Measurements from ENCODE around the gene RAB24.
"Not testable (repeated sequence)": the region's sequence is repeated elsewhere in the genome, so short reads cannot be mapped to it uniquely, and the experiment has no call there.

The RAB24 gene

DNA sequence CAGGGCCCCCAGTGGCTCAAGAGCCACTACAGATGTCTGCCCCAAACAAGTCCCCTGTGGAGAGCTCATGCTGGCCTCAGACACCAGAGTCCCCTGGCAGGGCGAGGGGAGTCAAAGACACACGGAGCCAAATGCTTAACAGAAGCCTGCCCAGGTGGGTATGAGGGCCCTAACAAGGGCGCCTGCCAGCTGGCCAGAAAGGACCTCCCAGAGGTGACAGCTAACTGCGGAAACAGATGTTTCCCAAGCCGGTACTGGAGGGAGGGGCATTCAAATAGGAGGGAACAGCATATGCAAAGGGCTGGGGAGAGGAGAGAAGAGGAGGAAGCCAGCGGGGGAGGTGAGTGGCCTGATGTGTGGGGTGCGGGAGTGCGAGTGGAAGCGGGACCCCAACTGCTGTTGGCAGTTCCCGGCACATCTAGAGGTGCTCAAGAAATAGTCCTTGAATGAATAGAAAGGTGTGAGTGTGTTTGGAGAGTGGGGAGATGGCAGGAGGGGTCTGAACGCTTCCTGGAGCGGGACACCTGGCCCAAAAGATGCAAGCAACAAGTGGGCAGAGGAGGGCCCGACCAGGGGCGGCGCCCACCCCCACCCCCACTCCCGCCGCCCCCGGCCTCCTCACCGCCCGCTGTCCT is 7.4 kb upstream of the RAB24 start:
- peak; percentile 32 to 35 for DNase-seq (ENCODE audit: low read depth in 2 of 2)
- peak overlapping the region; percentile 57 to 68 for H3K4me3 ChIP-seq (replicated peaks in 1 of 2; ENCODE audit: low read depth in 2 of 2, low read length in 2 of 2)

DNA sequence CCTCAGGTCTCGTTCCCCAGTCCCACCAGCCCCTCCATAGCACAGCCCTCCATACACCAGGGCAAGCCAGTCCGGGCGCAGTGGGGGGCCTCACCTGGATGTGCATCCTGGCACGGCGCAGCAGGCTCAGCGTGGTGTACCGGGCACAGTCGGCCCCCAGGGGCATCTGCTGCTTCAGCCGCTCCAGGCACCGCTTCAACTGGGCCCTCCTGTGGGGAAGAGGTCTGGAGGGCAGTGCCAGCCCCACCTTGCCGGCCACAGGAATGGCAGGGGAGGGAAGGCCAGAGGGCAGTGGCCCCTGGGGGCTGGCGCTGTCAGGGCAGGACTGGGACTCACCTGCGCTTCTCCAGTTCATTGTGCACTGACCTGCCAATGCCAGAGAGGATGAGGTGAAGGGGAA is 6.8 kb upstream of the RAB24 start:
- TF ChIP-seq, protein P1, sequence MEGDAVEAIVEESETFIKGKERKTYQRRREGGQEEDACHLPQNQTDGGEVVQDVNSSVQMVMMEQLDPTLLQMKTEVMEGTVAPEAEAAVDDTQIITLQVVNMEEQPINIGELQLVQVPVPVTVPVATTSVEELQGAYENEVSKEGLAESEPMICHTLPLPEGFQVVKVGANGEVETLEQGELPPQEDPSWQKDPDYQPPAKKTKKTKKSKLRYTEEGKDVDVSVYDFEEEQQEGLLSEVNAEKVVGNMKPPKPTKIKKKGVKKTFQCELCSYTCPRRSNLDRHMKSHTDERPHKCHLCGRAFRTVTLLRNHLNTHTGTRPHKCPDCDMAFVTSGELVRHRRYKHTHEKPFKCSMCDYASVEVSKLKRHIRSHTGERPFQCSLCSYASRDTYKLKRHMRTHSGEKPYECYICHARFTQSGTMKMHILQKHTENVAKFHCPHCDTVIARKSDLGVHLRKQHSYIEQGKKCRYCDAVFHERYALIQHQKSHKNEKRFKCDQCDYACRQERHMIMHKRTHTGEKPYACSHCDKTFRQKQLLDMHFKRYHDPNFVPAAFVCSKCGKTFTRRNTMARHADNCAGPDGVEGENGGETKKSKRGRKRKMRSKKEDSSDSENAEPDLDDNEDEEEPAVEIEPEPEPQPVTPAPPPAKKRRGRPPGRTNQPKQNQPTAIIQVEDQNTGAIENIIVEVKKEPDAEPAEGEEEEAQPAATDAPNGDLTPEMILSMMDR (IDR thresholded peaks at IDR 0.05; ENCODE audit: low read depth, low read length): no peak
- no peak for DNase-seq (ENCODE audit: low read depth in 2 of 2)
- H3K4me3 ChIP-seq (replicated peaks in 1 of 2; ENCODE audit: low read depth in 2 of 2, low read length in 2 of 2): peak overlapping the region in 1 of 2 donors; percentile 57

More for the DNA sequence above, 7.4 kb upstream of the RAB24 start:
- TF ChIP-seq, protein P1 (IDR thresholded peaks at IDR 0.05; ENCODE audit: low read depth, low read length): no peak

DNA sequence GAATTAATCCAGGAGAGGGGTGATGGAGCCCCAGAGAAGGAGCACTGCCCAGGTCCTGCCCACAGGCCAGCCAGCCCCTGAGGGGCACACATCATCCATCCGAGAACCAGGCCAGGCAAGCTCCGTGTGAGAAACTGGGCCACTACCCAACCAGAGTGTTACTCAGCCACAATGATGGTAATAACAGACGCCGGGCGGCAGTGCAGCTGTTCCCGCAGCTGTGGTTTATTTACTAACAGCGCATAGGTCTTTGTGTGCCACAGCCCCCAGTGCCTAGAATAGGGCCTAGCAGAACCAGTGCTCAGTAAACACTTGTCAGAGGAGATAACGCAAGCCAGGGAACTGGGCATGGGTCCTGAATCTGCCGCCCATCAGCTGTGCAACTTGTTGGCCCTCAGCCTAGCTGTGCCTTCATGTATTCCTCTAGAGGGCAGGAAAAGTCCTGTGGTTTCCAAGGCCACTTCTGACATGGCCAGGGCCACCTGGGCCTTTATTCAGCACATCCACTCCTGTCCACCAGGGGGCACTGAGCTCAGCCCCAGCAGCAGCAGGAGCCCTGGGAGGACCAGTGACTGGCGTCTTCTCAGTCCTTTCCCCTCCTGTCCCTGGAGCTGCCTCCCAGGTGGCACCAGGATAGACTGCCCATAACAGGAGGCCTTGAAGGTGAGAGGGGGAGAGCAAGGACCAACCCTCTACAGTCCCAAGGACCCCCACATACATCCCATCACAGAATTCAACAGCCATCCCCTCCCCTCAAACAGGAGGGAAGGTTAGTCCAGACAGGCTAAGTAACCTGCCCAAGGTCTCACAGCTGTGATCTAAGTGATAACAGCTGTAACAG is 6.1 kb upstream of the RAB24 start:
- no peak overlapping the region for H3K4me3 ChIP-seq (replicated peaks in 1 of 2; ENCODE audit: low read depth in 2 of 2, low read length in 2 of 2)
- DNase-seq (ENCODE audit: low read depth in 2 of 2): peak; percentile 75 to 77
- TF ChIP-seq, protein P1 (IDR thresholded peaks at IDR 0.05; ENCODE audit: low read depth, low read length): peak; percentile 93

DNA sequence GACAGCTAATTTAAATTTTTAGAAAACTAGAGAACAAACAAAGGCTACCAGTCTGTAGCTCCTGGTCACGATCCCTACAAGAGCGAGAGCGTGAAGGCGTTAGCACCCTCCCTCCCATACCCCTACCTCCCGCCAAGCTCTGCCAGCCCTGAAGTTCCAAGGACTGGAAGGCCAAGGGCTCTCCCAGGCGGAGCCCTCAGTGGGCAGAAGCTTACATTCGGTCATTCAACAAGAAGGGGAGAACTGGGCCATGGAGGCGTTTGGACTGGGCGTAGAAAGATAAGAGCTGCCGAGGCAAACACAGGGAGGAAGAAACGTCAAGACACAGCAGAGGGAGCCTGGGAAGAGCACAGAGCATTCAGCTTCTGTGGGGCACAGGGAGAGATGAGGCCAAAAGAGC is 5.2 kb upstream of the RAB24 start:
- DNase-seq (ENCODE audit: low read depth in 2 of 2): no peak
- H3K4me3 ChIP-seq (replicated peaks in 1 of 2; ENCODE audit: low read depth in 2 of 2, low read length in 2 of 2): no peak overlapping the region
- TF ChIP-seq, protein P1 (IDR thresholded peaks at IDR 0.05; ENCODE audit: low read depth, low read length): no peak

DNA sequence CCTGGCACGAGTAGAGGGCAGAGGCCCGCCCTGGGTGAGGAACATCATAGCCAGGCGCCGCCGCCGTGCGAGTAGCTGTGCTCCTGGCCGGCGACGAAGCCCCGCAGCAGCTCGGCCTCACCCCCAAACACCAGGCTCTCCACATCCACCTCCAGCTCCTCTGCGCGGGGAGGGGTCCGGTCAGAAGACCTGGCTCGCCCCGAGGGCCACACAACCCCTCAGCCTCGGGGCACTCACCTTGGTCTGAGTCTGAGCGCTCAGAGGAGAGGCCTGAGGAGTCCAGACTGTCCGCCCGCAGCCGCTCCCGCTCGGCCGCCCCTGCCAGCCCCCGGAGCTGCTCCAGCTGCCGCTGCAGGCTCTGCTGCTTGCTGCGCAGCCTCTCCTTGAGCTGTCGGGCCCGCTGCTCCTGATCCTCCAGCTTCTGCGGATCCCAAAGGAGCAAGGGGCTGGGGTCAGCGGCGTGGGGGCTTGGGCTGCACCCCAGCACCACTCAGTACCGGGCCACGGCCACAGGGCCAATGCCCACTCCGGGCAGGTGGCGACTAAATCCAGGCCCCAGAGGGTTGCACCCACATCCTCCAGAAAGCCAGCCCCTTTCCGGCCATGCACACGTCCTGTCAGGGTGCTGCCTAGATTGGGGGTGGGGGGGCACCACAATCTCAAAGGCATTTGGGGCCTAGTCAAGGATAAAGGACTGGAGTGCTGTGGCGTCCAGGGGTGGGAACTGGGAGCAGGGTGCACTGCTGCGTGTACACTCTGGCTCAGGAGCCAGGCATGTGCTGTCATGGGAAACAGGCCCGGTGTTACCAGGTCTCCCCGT is 4.2 kb upstream of the RAB24 start:
- H3K4me3 ChIP-seq (replicated peaks in 1 of 2; ENCODE audit: low read depth in 2 of 2, low read length in 2 of 2): no peak overlapping the region
- TF ChIP-seq, protein P1 (IDR thresholded peaks at IDR 0.05; ENCODE audit: low read depth, low read length): no peak

DNA sequence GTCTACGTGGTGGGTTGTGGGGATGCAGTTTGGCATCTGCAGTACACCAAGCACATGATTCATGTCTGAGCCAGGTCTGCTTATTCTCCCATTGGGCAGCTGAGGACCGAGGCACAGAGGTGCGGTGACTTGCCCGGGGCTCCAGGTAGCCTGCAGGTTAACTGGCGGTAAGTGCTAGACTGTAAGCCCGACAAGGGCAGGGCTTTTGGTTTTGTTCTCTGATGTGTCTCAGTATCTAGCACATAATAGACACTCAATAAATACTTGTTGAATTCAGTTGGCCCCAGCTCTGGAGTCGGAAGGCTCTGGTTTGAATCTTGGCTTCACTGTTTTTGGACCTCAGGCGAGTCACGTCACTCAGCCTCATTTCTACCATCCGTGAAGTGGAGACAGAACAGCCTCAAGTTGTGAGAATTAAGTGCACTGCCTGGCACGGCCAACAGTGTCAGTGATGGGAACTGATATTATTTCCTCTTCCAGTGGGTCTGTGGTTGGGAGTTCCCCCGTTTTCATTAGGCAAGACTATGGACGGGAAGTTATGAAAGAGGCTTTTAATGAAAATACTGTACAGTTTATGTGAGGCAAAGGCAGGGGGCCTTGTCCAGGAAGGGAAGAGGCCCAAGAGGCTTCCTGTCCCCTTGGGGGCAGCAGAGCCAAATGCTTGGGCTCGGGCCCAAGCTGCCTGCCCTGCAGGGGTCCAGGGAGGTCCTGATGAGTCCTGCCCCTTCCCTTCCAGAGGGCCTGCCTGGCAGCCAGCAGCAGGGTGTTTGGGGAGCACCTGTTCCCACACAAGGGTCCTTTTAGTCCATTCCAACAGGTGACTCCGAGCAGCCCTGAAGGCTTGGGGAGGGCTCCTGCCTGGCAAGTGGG is 3.4 kb upstream of the RAB24 start:
- H3K4me3 ChIP-seq (replicated peaks in 1 of 2; ENCODE audit: low read depth in 2 of 2, low read length in 2 of 2): no peak overlapping the region
- TF ChIP-seq, protein P1 (IDR thresholded peaks at IDR 0.05; ENCODE audit: low read depth, low read length): no peak
- peak; percentile 53 to 54 for DNase-seq (ENCODE audit: low read depth in 2 of 2)

More for the DNA sequence above, 4.2 kb upstream of the RAB24 start:
- DNase-seq (ENCODE audit: low read depth in 2 of 2): no peak

DNA sequence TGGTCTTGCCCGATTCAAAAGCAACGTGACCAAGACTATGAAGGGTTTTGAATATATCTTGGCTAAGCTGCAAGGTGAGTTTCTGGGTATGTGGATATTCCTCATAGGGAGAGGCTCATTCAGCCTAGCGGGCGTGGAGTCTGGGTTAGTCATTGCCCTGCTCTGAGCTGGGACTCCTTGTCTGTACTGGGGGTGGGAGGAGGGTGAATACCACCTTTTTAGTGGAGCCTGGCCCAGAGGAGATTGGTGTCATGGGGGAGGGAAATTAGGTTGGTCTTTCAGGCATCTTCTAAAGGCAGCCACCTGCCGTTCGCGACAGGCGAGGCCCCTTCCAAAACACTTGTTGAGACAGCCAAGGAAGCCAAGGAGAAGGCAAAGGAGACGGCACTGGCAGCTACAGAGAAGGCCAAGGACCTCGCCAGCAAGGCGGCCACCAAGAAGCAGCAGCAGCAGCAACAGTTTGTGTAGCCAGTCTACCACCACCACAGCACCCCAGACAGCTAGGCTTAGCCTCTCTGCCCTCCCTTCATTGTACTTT is 2.7 kb upstream of the RAB24 start:
- not testable (repeated sequence) for H3K4me3 ChIP-seq (replicated peaks in 1 of 2; ENCODE audit: low read depth in 2 of 2, low read length in 2 of 2)
- peak in 1 of 2 donors; percentile 16 for DNase-seq (ENCODE audit: low read depth in 2 of 2)
